GM21381 (cell line): ENCODE results near the gene ITGB1BP1.

Experiments
- ATAC-seq: cut with Tn5 transposase; IDR thresholded peaks from one replicate; pipeline ENCODE4 v1.9.1; 2021; ENCODE audit warnings: mild to moderate bottlenecking, moderate library complexity; ENCODE audit not compliant: unreplicated experiment

ITGB1BP1 gene

GRCh38 chr2:9355270-9355669 is 68.1 kb downstream of the ITGB1BP1 start:
- ATAC-seq = no peak

- ATAC-seq = no peak
These were observed 69.0 kb downstream of the ITGB1BP1 start for GRCh38 chr2:9354318-9354717.
